Effector memory CD4-positive, alpha-beta T cell (primary cell): ENCODE results near the gene PRKACB.
"Not testable (repeated sequence)": the region's sequence is repeated elsewhere in the genome, so short reads cannot be mapped to it uniquely, and the experiment has no call there.

Source experiments
- DNase-seq, 3 donors: peaks; one replicate each; pipeline ENCODE4 v3.0.0-alpha.2; 2020
- H3K27ac ChIP-seq: 2 replicates; pipeline ENCODE4 v1.7.0; 2013; ENCODE audit warnings: mild to moderate bottlenecking, low read length, moderate library complexity; ENCODE audit not compliant: insufficient read depth, poor library complexity, severe bottlenecking
- H3K27me3 ChIP-seq: replicated peaks from 2 replicates; pipeline ENCODE4 v1.7.0; 2013; ENCODE audit warnings: mild to moderate bottlenecking, low read length; ENCODE audit not compliant: insufficient read depth, control insufficient read depth, poor library complexity, severe bottlenecking
- H3K36me3 ChIP-seq: 2 replicates; pipeline ENCODE4 v1.7.0; 2013; ENCODE audit warnings: mild to moderate bottlenecking, low read length, moderate library complexity; ENCODE audit not compliant: control insufficient read depth, insufficient read depth
- H3K4me1 ChIP-seq: 2 replicates; pipeline ENCODE4 v1.7.0; 2013; ENCODE audit warnings: low read length, mild to moderate bottlenecking; ENCODE audit not compliant: control insufficient read depth, insufficient read depth, poor library complexity, severe bottlenecking
- H3K4me3 ChIP-seq: 2 replicates; pipeline ENCODE4 v1.7.0; 2013; ENCODE audit warnings: low read length, low read depth, mild to moderate bottlenecking; ENCODE audit not compliant: insufficient read depth, poor library complexity, severe bottlenecking
- H3K9me3 ChIP-seq: 2 replicates; pipeline ENCODE4 v1.7.0; 2013; ENCODE audit warnings: mild to moderate bottlenecking, low read length, moderate library complexity; ENCODE audit not compliant: control insufficient read depth
- total RNA-seq, 3 donors: gene quantifications; one replicate each; lab custom pipeline; 2026; lab: John Stamatoyannopoulos, UW

Gene PRKACB
- 102 to 147 (median 136) reads per million in 3 donors for total RNA-seq

GRCh38 chr1:84143796-84144565, at the start of gene PRKACB:
Gene PRKACB (plus strand): TSS chr1:84144271. CDS start chr1:84144362, 91 bp downstream.
- H3K9me3 ChIP-seq = no peaks in the 10 kb centered on the region
- no peak for DNase-seq
- H3K27me3 ChIP-seq = no peaks in the 10 kb centered on the region
- peak within 1 kb of the TSS; percentile 63 for H3K4me3 ChIP-seq
- peak within 1 kb of the TSS; percentile 69 for H3K27ac ChIP-seq
- peaks cover 10% of the 10 kb centered on the region for H3K4me1 ChIP-seq
- no peaks in the 10 kb centered on the region for H3K36me3 ChIP-seq

GRCh38 chr1:84095308-84095707, 48.8 kb upstream of the PRKACB start:
- Histone ChIP-seq H3K27me3 (no peaks in the 10 kb centered on the region), H3K36me3 (no peaks in the 10 kb centered on the region), H3K4me1 (no peaks in the 10 kb centered on the region), H3K9me3 (no peaks in the 10 kb centered on the region), H3K27ac (no peak overlapping the region), H3K4me3 (no peak overlapping the region)
- DNase-seq = no peak

GRCh38 chr1:84096176-84096575, 47.9 kb upstream of the PRKACB start:
- no peaks in the 10 kb centered on the region for H3K9me3 ChIP-seq
- H3K27me3 ChIP-seq = no peaks in the 10 kb centered on the region

GRCh38 chr1:84101204-84101603, 42.9 kb upstream of the PRKACB start:
- Histone ChIP-seq H3K27me3 (no peaks in the 10 kb centered on the region), H3K4me3 (no peak overlapping the region), H3K27ac (no peak overlapping the region), H3K9me3 (no peaks in the 10 kb centered on the region), H3K4me1 (no peaks in the 10 kb centered on the region), H3K36me3 (no peaks in the 10 kb centered on the region)
- DNase-seq = no peak

More at GRCh38 chr1:84096176-84096575, 47.9 kb upstream of the PRKACB start:
- Histone ChIP-seq H3K27ac (no peak overlapping the region), H3K36me3 (no peaks in the 10 kb centered on the region), H3K4me1 (no peaks in the 10 kb centered on the region), H3K4me3 (no peak overlapping the region)
- no peak for DNase-seq

- no peaks in the 10 kb centered on the region for H3K27me3 ChIP-seq
- no peaks in the 10 kb centered on the region for H3K4me1 ChIP-seq
- DNase-seq = no peak
- no peaks in the 10 kb centered on the region for H3K36me3 ChIP-seq
- H3K9me3 ChIP-seq = no peaks in the 10 kb centered on the region
- no peak overlapping the region for H3K27ac ChIP-seq
- H3K4me3 ChIP-seq = no peak overlapping the region
Observed at GRCh38 chr1:84103197-84103992, 40.7 kb upstream of the PRKACB start.

GRCh38 chr1:84107538-84107937, 36.5 kb upstream of the PRKACB start:
- not testable (repeated sequence) for H3K9me3 ChIP-seq, H3K27me3 ChIP-seq, H3K4me3 ChIP-seq, DNase-seq, H3K4me1 ChIP-seq, H3K36me3 ChIP-seq, H3K27ac ChIP-seq

GRCh38 chr1:84107955-84108354, 36.1 kb upstream of the PRKACB start:
- Histone ChIP-seq H3K36me3 (no peaks in the 10 kb centered on the region), H3K9me3 (no peaks in the 10 kb centered on the region), H3K27me3 (no peaks in the 10 kb centered on the region), H3K4me3 (no peak overlapping the region), H3K4me1 (no peaks in the 10 kb centered on the region), H3K27ac (no peak overlapping the region)
- DNase-seq = no peak

GRCh38 chr1:84108900-84109578, 35.0 kb upstream of the PRKACB start:
- Histone ChIP-seq H3K4me3 (no peak overlapping the region), H3K27me3 (no peaks in the 10 kb centered on the region), H3K27ac (no peak overlapping the region), H3K4me1 (no peaks in the 10 kb centered on the region), H3K9me3 (no peaks in the 10 kb centered on the region), H3K36me3 (no peaks in the 10 kb centered on the region)
- no peak for DNase-seq

GRCh38 chr1:84110629-84111028, 33.4 kb upstream of the PRKACB start:
- Histone ChIP-seq H3K27me3 (no peaks in the 10 kb centered on the region), H3K36me3 (no peaks in the 10 kb centered on the region), H3K27ac (no peak overlapping the region), H3K4me1 (no peaks in the 10 kb centered on the region), H3K9me3 (no peaks in the 10 kb centered on the region), H3K4me3 (no peak overlapping the region)
- no peak for DNase-seq
